Duodenal mucosa (tissue), 2 donors: Measurements from ENCODE around the gene VIPR2.
"Not testable (repeated sequence)": the region's sequence is repeated elsewhere in the genome, so short reads cannot be mapped to it uniquely, and the experiment has no call there.

Experiments
- H3K27ac ChIP-seq: one replicate; pipeline ENCODE4 v1.7.0; 2013; ENCODE audit warnings: low read depth, low read length
- H3K27me3 ChIP-seq, 2 donors: one replicate each; pipeline ENCODE4 v1.7.0; 2013; ENCODE audit warnings: low read length in 2 of 2, control low read depth in 1 of 2; ENCODE audit not compliant: insufficient read depth in 2 of 2, control insufficient read depth in 1 of 2
- H3K36me3 ChIP-seq, 2 donors: one replicate each; pipeline ENCODE4 v1.7.0; 2013; ENCODE audit warnings: low read length in 2 of 2, control low read depth in 1 of 2; ENCODE audit not compliant: insufficient read depth in 2 of 2, control insufficient read depth in 1 of 2
- H3K4me1 ChIP-seq, 2 donors: one replicate each; pipeline ENCODE4 v1.7.0; 2013; ENCODE audit warnings: low read length in 2 of 2, control low read depth in 1 of 2; ENCODE audit not compliant: insufficient read depth in 2 of 2, control insufficient read depth in 1 of 2
- H3K4me3 ChIP-seq, 2 donors: one replicate each; pipeline ENCODE4 v1.7.0; 2013; ENCODE audit warnings: low read length in 2 of 2, low read depth in 1 of 2
- H3K9ac ChIP-seq, 2 donors: one replicate each; pipeline ENCODE4 v1.7.0; 2013; ENCODE audit warnings: low read length in 2 of 2, low read depth in 1 of 2
- H3K9me3 ChIP-seq, 2 donors: one replicate each; pipeline ENCODE4 v1.7.0; 2013; ENCODE audit warnings: low read length in 2 of 2, control low read depth in 1 of 2; ENCODE audit not compliant: control insufficient read depth in 1 of 2

The VIPR2 gene

GRCh38 chr7:159172400-159172799 lies 27.7 kb upstream of the VIPR2 start:
- no peaks in the 10 kb centered on the region for H3K36me3 ChIP-seq
- no peaks in the 10 kb centered on the region for H3K9me3 ChIP-seq
- no peaks in the 10 kb centered on the region for H3K4me1 ChIP-seq
- H3K4me3 ChIP-seq = no peak overlapping the region
- H3K9ac ChIP-seq = no peak overlapping the region
- H3K27me3 ChIP-seq = no peaks in the 10 kb centered on the region
- H3K27ac ChIP-seq = no peak overlapping the region

- H3K4me3 ChIP-seq = no peak overlapping the region
- H3K4me1 ChIP-seq = no peaks in the 10 kb centered on the region
- H3K9ac ChIP-seq = no peak overlapping the region
- no peak overlapping the region for H3K27ac ChIP-seq
- H3K9me3 ChIP-seq = peaks cover 0 to 6% of the 10 kb centered on the region in 2 donors
- H3K27me3 ChIP-seq = no peaks in the 10 kb centered on the region
- no peaks in the 10 kb centered on the region for H3K36me3 ChIP-seq
Measured at GRCh38 chr7:159169391-159169790, 24.7 kb upstream of the VIPR2 start.

GRCh38 chr7:159167139-159167538 lies 22.5 kb upstream of the VIPR2 start:
- H3K9me3 ChIP-seq = peaks cover 0 to 6% of the 10 kb centered on the region in 2 donors
- no peak overlapping the region for H3K27ac ChIP-seq
- no peaks in the 10 kb centered on the region for H3K36me3 ChIP-seq
- no peaks in the 10 kb centered on the region for H3K4me1 ChIP-seq
- H3K27me3 ChIP-seq = no peaks in the 10 kb centered on the region
- no peak overlapping the region for H3K4me3 ChIP-seq
- no peak overlapping the region for H3K9ac ChIP-seq

GRCh38 chr7:159166530-159166929 lies 21.9 kb upstream of the VIPR2 start:
- Histone ChIP-seq H3K9ac (no peak overlapping the region), H3K27me3 (no peaks in the 10 kb centered on the region), H3K9me3 (peaks cover 0 to 6% of the 10 kb centered on the region in 2 donors), H3K36me3 (no peaks in the 10 kb centered on the region), H3K4me3 (no peak overlapping the region), H3K27ac (no peak overlapping the region), H3K4me1 (no peaks in the 10 kb centered on the region)

- no peak overlapping the region for H3K4me3 ChIP-seq
- no peaks in the 10 kb centered on the region for H3K27me3 ChIP-seq
- no peak overlapping the region for H3K9ac ChIP-seq
- H3K27ac ChIP-seq = no peak overlapping the region
- H3K36me3 ChIP-seq = no peaks in the 10 kb centered on the region
- peaks cover 0 to 6% of the 10 kb centered on the region in 2 donors for H3K9me3 ChIP-seq
- no peaks in the 10 kb centered on the region for H3K4me1 ChIP-seq
Measured at GRCh38 chr7:159165352-159165751, 20.7 kb upstream of the VIPR2 start.

GRCh38 chr7:159163703-159164301 lies 19.1 kb upstream of the VIPR2 start:
- not testable (repeated sequence) for H3K9me3 ChIP-seq, H3K27me3 ChIP-seq, H3K9ac ChIP-seq, H3K27ac ChIP-seq, H3K36me3 ChIP-seq, H3K4me1 ChIP-seq, H3K4me3 ChIP-seq

- not testable (repeated sequence) for H3K36me3 ChIP-seq, H3K27me3 ChIP-seq, H3K4me1 ChIP-seq, H3K9ac ChIP-seq, H3K27ac ChIP-seq, H3K9me3 ChIP-seq, H3K4me3 ChIP-seq
Measured at GRCh38 chr7:159162050-159162626, 17.5 kb upstream of the VIPR2 start.

GRCh38 chr7:159160450-159160849 lies 15.8 kb upstream of the VIPR2 start:
- Histone ChIP-seq H3K9ac (no peak overlapping the region), H3K9me3 (peaks cover 0 to 1% of the 10 kb centered on the region in 2 donors), H3K27me3 (no peaks in the 10 kb centered on the region), H3K27ac (no peak overlapping the region), H3K4me1 (no peaks in the 10 kb centered on the region), H3K36me3 (no peaks in the 10 kb centered on the region), H3K4me3 (no peak overlapping the region)

GRCh38 chr7:159159731-159160130 lies 15.1 kb upstream of the VIPR2 start:
- no peak overlapping the region for H3K27ac ChIP-seq
- no peak overlapping the region for H3K4me3 ChIP-seq
- H3K9ac ChIP-seq = no peak overlapping the region
- no peaks in the 10 kb centered on the region for H3K9me3 ChIP-seq
- no peaks in the 10 kb centered on the region for H3K36me3 ChIP-seq
- H3K27me3 ChIP-seq = no peaks in the 10 kb centered on the region
- H3K4me1 ChIP-seq = no peaks in the 10 kb centered on the region

- H3K9ac ChIP-seq = no peak overlapping the region
Measured at GRCh38 chr7:159158888-159159405, 14.3 kb upstream of the VIPR2 start.

More at GRCh38 chr7:159158888-159159405, 14.3 kb upstream of the VIPR2 start:
- H3K27me3 ChIP-seq = no peaks in the 10 kb centered on the region
- no peak overlapping the region for H3K27ac ChIP-seq
- no peaks in the 10 kb centered on the region for H3K9me3 ChIP-seq
- no peak overlapping the region for H3K4me3 ChIP-seq
- H3K4me1 ChIP-seq = no peaks in the 10 kb centered on the region
- H3K36me3 ChIP-seq = no peaks in the 10 kb centered on the region
